Right lobe of liver (tissue), 4 donors: Measurements from ENCODE around the gene FAM135A.

Experiments
- CTCF ChIP-seq, 4 donors: fragments of 200-600 bp in 3 of 4; fragments of 450-650 bp in 1 of 4; IDR thresholded peaks; one replicate each; pipeline versions ENCODE4 v1.5.1 to v1.8.0; 2016 to 2022; ENCODE audit warnings: antibody characterized with exemption in 4 of 4, mild to moderate bottlenecking in 2 of 4
- POLR2A ChIP-seq: fragments of 450-650 bp; IDR thresholded peaks from one replicate; pipeline ENCODE4 v1.6.1; 2017; ENCODE audit warnings: antibody characterized with exemption, mild to moderate bottlenecking
- donor health status: DM: no; HTN: no; CAD: no.
- donor health status: DM: no; HTN: no; CAD: no.
- donor health status: DM: no; HTN: yes; CAD: no.

GRCh38 chr6:70520575-70520974 is 107.3 kb downstream of the FAM135A start:
- TF ChIP-seq CTCF (IDR thresholded peaks at IDR 0.05) (peak; percentile 33 to 47 (median 39)), POLR2A (no peak)
